Liver (tissue), 9 donors: ENCODE data around the gene EGFLAM. TPM values are rescaled to one million over a fixed set of nuclear protein-coding genes. Genes with fewer than 3 reads are reported as not detected.

Source experiments
- DNase-seq: peaks from one replicate; pipeline ENCODE4 v3.0.0-alpha.2; 2017; ENCODE audit warnings: low spot score
- H3K27ac ChIP-seq, 2 donors: one replicate each; pipeline ENCODE4 v1.7.0; 2013; ENCODE audit warnings: inconsistent platforms in 2 of 2, low read length in 2 of 2, control low read depth in 1 of 2, low read depth in 1 of 2, mild to moderate bottlenecking in 1 of 2
- H3K27me3 ChIP-seq, 4 donors: one replicate each; pipeline versions ENCODE4 v1.6.1 to v1.7.0; 2013; ENCODE audit warnings: low read length in 3 of 4, inconsistent platforms in 1 of 4, mild to moderate bottlenecking in 1 of 4, moderate library complexity in 1 of 4; ENCODE audit not compliant: control insufficient read depth in 4 of 4, insufficient read depth in 4 of 4
- H3K36me3 ChIP-seq, 4 donors: one replicate each; pipeline versions ENCODE4 v1.6.1 to v1.7.0; 2013; ENCODE audit warnings: low read length in 3 of 4, mild to moderate bottlenecking in 3 of 4, low read depth in 1 of 4, moderate library complexity in 1 of 4; ENCODE audit not compliant: control insufficient read depth in 4 of 4, insufficient read depth in 3 of 4
- H3K4me1 ChIP-seq, 4 donors: one replicate each; pipeline versions ENCODE4 v1.6.1 to v1.7.0; 2013; ENCODE audit warnings: low read length in 3 of 4, mild to moderate bottlenecking in 3 of 4, moderate library complexity in 1 of 4; ENCODE audit not compliant: control insufficient read depth in 4 of 4, insufficient read depth in 4 of 4
- H3K4me3 ChIP-seq, 3 donors: one replicate each; pipeline versions ENCODE4 v1.6.1 to v1.7.0; 2013; ENCODE audit warnings: low read length in 3 of 3, control low read depth in 1 of 3, low read depth in 1 of 3, mild to moderate bottlenecking in 1 of 3
- H3K9ac ChIP-seq, 2 donors: one replicate each; pipeline ENCODE4 v1.7.0; 2013; ENCODE audit warnings: low read length in 2 of 2, mild to moderate bottlenecking in 2 of 2, moderate library complexity in 2 of 2, control low read depth in 1 of 2, low read depth in 1 of 2
- H3K9me3 ChIP-seq, 4 donors: one replicate each; pipeline versions ENCODE4 v1.6.1 to v1.7.0; 2013; ENCODE audit warnings: low read length in 3 of 4; ENCODE audit not compliant: control insufficient read depth in 4 of 4
- EGR1 ChIP-seq, 2 donors: IDR thresholded peaks; 2 replicates each; pipeline ENCODE4 v1.6.1; 2016 to 2018; ENCODE audit warnings: antibody characterized with exemption in 2 of 2, low read depth in 2 of 2
- FOXA2 ChIP-seq: IDR thresholded peaks from 2 replicates; pipeline ENCODE4 v1.6.1; 2016; ENCODE audit warnings: antibody characterized with exemption
- GABPA ChIP-seq, 2 donors: IDR thresholded peaks in 1 of 2; conservative IDR thresholded peaks in 1 of 2; 2 replicates each; pipeline ENCODE4 v1.6.1; 2016; ENCODE audit warnings: antibody characterized with exemption in 2 of 2, mild to moderate bottlenecking in 1 of 2, moderate library complexity in 1 of 2
- HNF4A ChIP-seq, 2 donors: conservative IDR thresholded peaks; 2 replicates each; pipeline ENCODE4 v1.6.1; 2016; ENCODE audit warnings: antibody characterized with exemption in 2 of 2, mild to moderate bottlenecking in 2 of 2
- HNF4G ChIP-seq: IDR thresholded peaks from 2 replicates; pipeline ENCODE4 v1.6.1; 2016; ENCODE audit warnings: antibody characterized with exemption
- JUND ChIP-seq, 2 donors: IDR thresholded peaks; 2 replicates each; pipeline ENCODE4 v1.6.1; 2016; ENCODE audit warnings: antibody characterized with exemption in 2 of 2
- NR2F2 ChIP-seq: IDR thresholded peaks from 2 replicates; pipeline ENCODE4 v1.6.1; 2016; ENCODE audit warnings: antibody characterized with exemption
- RAD21 ChIP-seq, 2 donors: IDR thresholded peaks; 2 replicates each; pipeline ENCODE4 v1.6.1; 2016; ENCODE audit warnings: antibody characterized with exemption in 2 of 2, mild to moderate bottlenecking in 2 of 2
- REST ChIP-seq: IDR thresholded peaks from 2 replicates; pipeline ENCODE4 v1.6.1; 2016; ENCODE audit warnings: antibody characterized with exemption, mild to moderate bottlenecking
- RXRA ChIP-seq, 2 donors: IDR thresholded peaks; 2 replicates each; pipeline ENCODE4 v1.6.1; 2017 to 2018; ENCODE audit warnings: antibody characterized with exemption in 2 of 2, mild to moderate bottlenecking in 1 of 2
- SP1 ChIP-seq: IDR thresholded peaks from 2 replicates; pipeline ENCODE4 v1.6.1; 2018; ENCODE audit warnings: antibody characterized with exemption, mild to moderate bottlenecking
- TAF1 ChIP-seq: conservative IDR thresholded peaks from 2 replicates; pipeline ENCODE4 v1.6.1; 2016; ENCODE audit warnings: antibody characterized with exemption, mild to moderate bottlenecking
- YY1 ChIP-seq: IDR thresholded peaks from 2 replicates; pipeline ENCODE4 v1.6.1; 2016; ENCODE audit warnings: antibody characterized with exemption, mild to moderate bottlenecking
- ZBTB33 ChIP-seq: IDR thresholded peaks from 2 replicates; pipeline ENCODE4 v1.6.1; 2016; ENCODE audit warnings: antibody characterized with exemption
- WGBS: extraction: QIAGEN DNeasy Blood & Tissue Kit; methylation state at CpG from one replicate; pipeline ENCODE4 v1.1.7; 2013; 5-methylcytosine and 5-hydroxymethylcytosine counted together
- polyA plus RNA-seq, 2 donors: library from polyadenylated mRNA; stranded (reverse) in 1 of 2; unstranded in 1 of 2; fragments of 200-250 nt in 1 of 2; fragments of >200 nt in 1 of 2; fragmentation: Nextera tagmentation in 1 of 2; extraction: Ambion mirVana in 1 of 2; gene quantifications; one replicate each; pipeline versions ENCODE4 v1.2.1 to v1.2.3, GENCODE V29; 2013 to 2015
- total RNA-seq, 2 donors: library from RNA; depleted of rRNA; stranded (reverse); fragments of >200 nt; gene quantifications; one replicate each; pipeline ENCODE4 v1.2.3, GENCODE V29; 2014
- TF ChIP-seq, protein P1 (sequence below): IDR thresholded peaks from 2 replicates; pipeline ENCODE4 v1.6.1; 2016; ENCODE audit warnings: antibody characterized with exemption
- TF ChIP-seq, protein P2 (sequence below): fragments of 150-350 bp; IDR thresholded peaks from 2 replicates; pipeline ENCODE4 v1.5.1; 2017; ENCODE audit warnings: improper control_type of control experiment, low read depth, low read length; ENCODE audit not compliant: missing input control
- TF ChIP-seq, protein P3 (sequence below): IDR thresholded peaks from 2 replicates; pipeline ENCODE4 v1.6.1; 2016; ENCODE audit warnings: antibody characterized with exemption
- donor health status: healthy.
- donor health status: healthy.
- donor health status: healthy.
- donor health status: healthy.
- donor health status: healthy.

EGFLAM gene
- total and polyA plus RNA-seq, 4 donors: 1.1 to 4.9 (median 1.9) TPM

- no peak for DNase-seq
- no peak overlapping the region for H3K9ac ChIP-seq
- H3K4me3 ChIP-seq: peak overlapping the region in 1 of 3 donors; percentile 56
- H3K27ac ChIP-seq: peak overlapping the region; percentile 10 to 18
- WGBS: 4% methylated on average over 13 of the region's 13 CpGs
- H3K9me3 ChIP-seq: peaks cover 0 to 9% (median 0%) of the 10 kb centered on the region in 4 donors
- H3K36me3 ChIP-seq: no peaks in the 10 kb centered on the region
- TF ChIP-seq, protein P1, sequence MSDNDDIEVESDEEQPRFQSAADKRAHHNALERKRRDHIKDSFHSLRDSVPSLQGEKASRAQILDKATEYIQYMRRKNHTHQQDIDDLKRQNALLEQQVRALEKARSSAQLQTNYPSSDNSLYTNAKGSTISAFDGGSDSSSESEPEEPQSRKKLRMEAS: no peak
- TF ChIP-seq TAF1: no peak
- no peak for TF ChIP-seq GABPA (IDR thresholded peaks at IDR 0.05 in 1 of 2, conservative IDR thresholded peaks at IDR 0.05 in 1 of 2)
- TF ChIP-seq EGR1 (IDR thresholded peaks at IDR 0.05; ENCODE audit: low read depth in 2 of 2): no peak
- no peak for TF ChIP-seq JUND (IDR thresholded peaks at IDR 0.05)
- TF ChIP-seq ZBTB33: no peak
- TF ChIP-seq NR2F2: no peak
- TF ChIP-seq, protein P2, sequence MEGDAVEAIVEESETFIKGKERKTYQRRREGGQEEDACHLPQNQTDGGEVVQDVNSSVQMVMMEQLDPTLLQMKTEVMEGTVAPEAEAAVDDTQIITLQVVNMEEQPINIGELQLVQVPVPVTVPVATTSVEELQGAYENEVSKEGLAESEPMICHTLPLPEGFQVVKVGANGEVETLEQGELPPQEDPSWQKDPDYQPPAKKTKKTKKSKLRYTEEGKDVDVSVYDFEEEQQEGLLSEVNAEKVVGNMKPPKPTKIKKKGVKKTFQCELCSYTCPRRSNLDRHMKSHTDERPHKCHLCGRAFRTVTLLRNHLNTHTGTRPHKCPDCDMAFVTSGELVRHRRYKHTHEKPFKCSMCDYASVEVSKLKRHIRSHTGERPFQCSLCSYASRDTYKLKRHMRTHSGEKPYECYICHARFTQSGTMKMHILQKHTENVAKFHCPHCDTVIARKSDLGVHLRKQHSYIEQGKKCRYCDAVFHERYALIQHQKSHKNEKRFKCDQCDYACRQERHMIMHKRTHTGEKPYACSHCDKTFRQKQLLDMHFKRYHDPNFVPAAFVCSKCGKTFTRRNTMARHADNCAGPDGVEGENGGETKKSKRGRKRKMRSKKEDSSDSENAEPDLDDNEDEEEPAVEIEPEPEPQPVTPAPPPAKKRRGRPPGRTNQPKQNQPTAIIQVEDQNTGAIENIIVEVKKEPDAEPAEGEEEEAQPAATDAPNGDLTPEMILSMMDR: no peak
- TF ChIP-seq RXRA (IDR thresholded peaks at IDR 0.05): no peak
- no peak for TF ChIP-seq REST
- H3K27me3 ChIP-seq: peaks cover 0 to 11% (median 3%) of the 10 kb centered on the region in 4 donors
- H3K4me1 ChIP-seq: peaks cover 8 to 20% (median 14%) of the 10 kb centered on the region in 4 donors
Observed at GRCh38 chr5:38258042-38258318, 379 bp upstream of the EGFLAM start.

DNA sequence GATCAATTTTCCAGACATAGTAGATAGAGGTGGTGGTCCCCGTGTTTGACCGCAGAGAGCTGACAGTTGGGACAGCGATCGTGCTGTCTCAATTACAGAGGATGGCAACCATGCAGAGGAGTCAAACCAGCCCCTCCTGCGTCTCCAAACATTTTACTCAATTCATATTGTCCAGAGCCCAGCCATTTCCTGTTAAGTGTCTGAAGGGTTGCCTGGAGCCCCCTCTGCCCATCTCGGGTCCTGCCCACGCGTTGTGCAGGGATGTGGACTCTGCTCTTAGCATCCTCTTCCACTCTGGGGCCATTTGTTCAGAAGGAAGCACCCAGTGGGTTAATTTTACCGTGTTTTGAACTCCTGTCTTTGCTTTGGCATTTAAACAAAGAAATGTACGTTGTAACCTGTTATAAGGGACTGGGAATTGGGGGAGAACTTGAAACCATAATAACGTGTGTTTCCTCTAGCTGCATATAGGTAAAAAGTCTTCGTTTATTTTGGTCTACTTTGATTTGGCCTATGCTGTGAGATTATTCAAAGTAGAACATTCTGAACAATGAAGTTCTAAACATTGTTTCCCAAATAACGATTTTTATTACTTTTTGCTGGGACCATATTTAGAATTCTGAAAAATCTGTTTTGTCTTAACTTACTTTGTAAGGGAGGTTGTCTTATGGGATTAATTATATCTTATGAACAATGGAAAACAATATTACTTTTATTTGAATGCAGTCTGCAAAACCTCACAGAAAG, 876 bp downstream of the EGFLAM start:
- H3K27me3 ChIP-seq: peaks cover 2 to 11% (median 3%) of the 10 kb centered on the region in 4 donors
- peak overlapping the region in 1 of 3 donors; percentile 56 for H3K4me3 ChIP-seq
- H3K9ac ChIP-seq: no peak overlapping the region
- no peaks in the 10 kb centered on the region for H3K9me3 ChIP-seq
- DNase-seq: no peak
- H3K4me1 ChIP-seq: peaks cover 8 to 20% (median 14%) of the 10 kb centered on the region in 4 donors
- no peak overlapping the region for H3K27ac ChIP-seq
- 18% methylated on average over 13 of the region's 13 CpGs for WGBS
- H3K36me3 ChIP-seq: no peaks in the 10 kb centered on the region
- no peak for TF ChIP-seq NR2F2
- TF ChIP-seq YY1: no peak
- TF ChIP-seq RXRA (IDR thresholded peaks at IDR 0.05): no peak
- TF ChIP-seq JUND (IDR thresholded peaks at IDR 0.05): no peak
- TF ChIP-seq FOXA2: no peak
- no peak for TF ChIP-seq REST
- TF ChIP-seq, protein P3, sequence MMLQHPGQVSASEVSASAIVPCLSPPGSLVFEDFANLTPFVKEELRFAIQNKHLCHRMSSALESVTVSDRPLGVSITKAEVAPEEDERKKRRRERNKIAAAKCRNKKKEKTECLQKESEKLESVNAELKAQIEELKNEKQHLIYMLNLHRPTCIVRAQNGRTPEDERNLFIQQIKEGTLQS: no peak
- TF ChIP-seq HNF4G: no peak
- TF ChIP-seq EGR1 (IDR thresholded peaks at IDR 0.05; ENCODE audit: low read depth in 2 of 2): no peak
- no peak for TF ChIP-seq GABPA (IDR thresholded peaks at IDR 0.05 in 1 of 2, conservative IDR thresholded peaks at IDR 0.05 in 1 of 2)
- TF ChIP-seq, protein P2: no peak
- TF ChIP-seq TAF1: no peak
- no peak for TF ChIP-seq SP1
- TF ChIP-seq RAD21 (IDR thresholded peaks at IDR 0.05): no peak
- no peak for TF ChIP-seq HNF4A (conservative IDR thresholded peaks at IDR 0.05)
